Rectal smooth muscle tissue (tissue), 1 donor: Measurements from ENCODE around the gene HBE1.

ENCODE experiments used
- H3K27ac ChIP-seq: one replicate; pipeline ENCODE4 v1.7.0; 2013; ENCODE audit warnings: low read depth, low read length, inconsistent platforms
- H3K27me3 ChIP-seq: one replicate; pipeline ENCODE4 v1.7.0; 2013; ENCODE audit warnings: low read length; ENCODE audit not compliant: control insufficient read depth, insufficient read depth
- H3K36me3 ChIP-seq: one replicate; pipeline ENCODE4 v1.7.0; 2013; ENCODE audit warnings: low read length; ENCODE audit not compliant: control insufficient read depth, insufficient read depth
- H3K4me1 ChIP-seq: one replicate; pipeline ENCODE4 v1.7.0; 2013; ENCODE audit warnings: low read length; ENCODE audit not compliant: control insufficient read depth, insufficient read depth
- H3K4me3 ChIP-seq: one replicate; pipeline ENCODE4 v1.7.0; 2013; ENCODE audit warnings: low read length
- H3K9ac ChIP-seq: one replicate; pipeline ENCODE4 v1.7.0; 2013; ENCODE audit warnings: low read length

Gene HBE1

DNA sequence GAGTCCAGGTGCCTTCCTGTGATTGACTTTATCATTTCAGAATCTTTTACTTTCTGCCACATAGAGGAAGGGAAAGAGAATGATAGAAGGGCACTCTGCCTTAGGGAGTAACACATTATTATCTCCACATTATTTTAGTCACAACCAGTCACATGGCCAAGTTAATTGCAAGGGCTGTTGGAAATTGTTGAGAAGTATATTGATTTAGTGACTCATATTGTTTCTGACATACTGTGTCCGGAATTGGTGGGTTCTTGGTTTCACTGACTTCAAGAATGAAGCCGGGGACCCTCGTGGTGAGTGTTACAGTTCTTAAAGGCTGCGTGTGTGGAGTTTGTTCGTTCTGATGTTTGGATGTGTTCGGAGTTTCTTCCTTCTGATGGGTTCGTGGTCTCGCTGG is 23.3 kb upstream of the HBE1 start:
- Histone ChIP-seq H3K36me3 (no peaks in the 10 kb centered on the region), H3K4me1 (no peaks in the 10 kb centered on the region), H3K27me3 (no peaks in the 10 kb centered on the region), H3K27ac (no peak overlapping the region), H3K9ac (no peak overlapping the region), H3K4me3 (no peak overlapping the region)

DNA sequence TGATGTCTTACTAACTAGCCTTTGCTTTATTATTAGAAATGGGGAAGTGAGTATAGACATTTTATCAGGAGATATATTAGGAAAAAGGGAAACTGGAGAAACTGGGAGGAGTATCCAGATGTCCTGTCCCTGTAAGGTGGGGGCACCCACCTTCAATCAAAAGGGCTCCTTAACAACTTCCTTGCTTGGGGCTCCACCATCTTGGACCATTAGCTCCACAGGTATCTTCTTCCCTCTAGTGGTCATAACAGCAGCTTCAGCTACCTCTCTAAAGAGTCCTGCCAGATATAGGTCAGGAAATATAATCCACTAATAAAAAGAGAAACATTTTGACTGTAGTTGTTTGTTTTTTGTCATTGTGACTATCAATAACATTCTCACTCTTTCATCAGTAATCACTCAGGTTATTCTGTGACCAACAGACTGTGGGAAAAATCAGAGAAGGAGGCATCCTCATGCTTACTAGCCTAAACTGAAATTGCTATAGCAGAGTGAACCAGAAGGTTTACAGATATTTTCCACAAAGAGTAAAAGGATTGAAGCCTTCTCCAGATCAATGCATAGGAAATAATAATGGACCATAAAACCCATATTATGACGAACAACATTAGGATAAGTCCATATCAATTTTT is 21.6 kb upstream of the HBE1 start:
- Histone ChIP-seq H3K4me1 (no peaks in the 10 kb centered on the region), H3K27me3 (no peaks in the 10 kb centered on the region), H3K9ac (no peak overlapping the region), H3K36me3 (no peaks in the 10 kb centered on the region), H3K27ac (no peak overlapping the region), H3K4me3 (no peak overlapping the region)

DNA sequence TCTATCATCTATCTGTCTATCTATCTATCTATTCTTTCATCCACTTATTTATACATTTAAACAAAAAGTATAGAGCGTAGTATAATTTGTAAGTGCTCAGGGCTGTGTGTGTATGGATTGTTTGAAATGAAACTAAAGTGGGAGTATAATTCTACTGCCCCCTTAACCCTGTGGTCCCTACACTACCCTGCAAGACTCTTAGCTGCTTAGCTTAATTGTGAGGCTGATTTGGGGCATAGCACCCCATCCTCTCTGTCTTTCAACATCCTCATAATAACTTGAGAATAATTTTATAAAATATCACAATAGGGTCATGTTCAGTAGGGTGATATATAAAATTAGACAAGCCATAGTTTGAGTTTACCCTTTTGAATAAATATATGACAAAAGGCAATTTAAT is 20.4 kb upstream of the HBE1 start:
- H3K27ac ChIP-seq = no peak overlapping the region
- H3K9ac ChIP-seq = no peak overlapping the region
- H3K4me3 ChIP-seq = no peak overlapping the region
- H3K27me3 ChIP-seq = no peaks in the 10 kb centered on the region
- H3K4me1 ChIP-seq = no peaks in the 10 kb centered on the region
- H3K36me3 ChIP-seq = no peaks in the 10 kb centered on the region

DNA sequence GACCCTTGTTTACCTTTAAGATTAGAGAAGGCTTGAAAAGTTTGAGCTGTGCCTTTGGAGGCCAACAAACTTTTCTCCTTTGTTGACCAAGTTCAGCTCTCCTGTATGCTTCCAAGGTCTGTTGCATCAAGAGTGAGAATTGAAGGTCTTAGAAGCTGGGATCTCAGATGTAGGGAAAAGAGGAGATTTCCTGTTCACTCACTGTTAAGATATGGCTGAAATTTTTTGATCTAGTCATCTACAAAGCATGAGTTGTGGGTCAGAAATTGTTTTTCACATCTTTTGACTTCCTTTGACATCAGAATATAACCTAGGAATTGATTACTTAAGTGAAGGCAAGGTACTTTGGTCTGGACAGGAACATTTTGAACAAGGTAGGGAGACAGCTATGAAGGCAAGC is 20.0 kb upstream of the HBE1 start:
- Histone ChIP-seq H3K4me1 (no peaks in the 10 kb centered on the region), H3K9ac (no peak overlapping the region), H3K36me3 (no peaks in the 10 kb centered on the region), H3K27me3 (no peaks in the 10 kb centered on the region), H3K27ac (no peak overlapping the region), H3K4me3 (no peak overlapping the region)

DNA sequence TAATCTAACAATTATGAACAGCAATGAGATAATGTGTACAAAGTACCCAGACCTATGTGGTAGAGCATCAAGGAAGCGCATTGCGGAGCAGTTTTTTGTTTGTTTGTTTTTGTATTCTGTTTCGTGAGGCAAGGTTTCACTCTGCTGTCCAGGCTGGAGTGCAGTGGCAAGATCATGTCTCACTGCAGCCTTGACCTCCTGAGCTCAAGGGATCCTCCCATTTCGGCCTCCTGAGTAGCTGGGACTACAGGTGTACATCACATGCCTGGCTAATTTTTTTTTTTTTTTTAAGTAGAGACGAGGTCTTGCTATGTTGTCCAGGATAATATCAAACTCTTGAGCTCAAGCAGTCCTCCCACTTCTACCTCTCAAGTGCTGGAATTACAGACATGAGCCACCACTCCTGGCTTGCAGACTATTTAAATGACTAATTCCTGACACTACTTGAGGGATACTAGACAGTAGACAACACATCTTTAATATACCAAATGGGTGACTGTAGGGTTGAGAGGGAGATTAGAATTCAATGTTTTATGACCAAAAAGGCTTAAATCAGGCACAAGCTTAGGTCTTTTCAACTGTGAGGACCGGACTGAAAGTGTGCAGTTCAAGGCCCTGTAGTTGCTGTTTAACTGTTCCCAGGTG is 19.3 kb upstream of the HBE1 start:
- Histone ChIP-seq H3K4me1 (no peaks in the 10 kb centered on the region), H3K27me3 (no peaks in the 10 kb centered on the region), H3K36me3 (no peaks in the 10 kb centered on the region), H3K9ac (no peak overlapping the region), H3K4me3 (no peak overlapping the region), H3K27ac (no peak overlapping the region)

DNA sequence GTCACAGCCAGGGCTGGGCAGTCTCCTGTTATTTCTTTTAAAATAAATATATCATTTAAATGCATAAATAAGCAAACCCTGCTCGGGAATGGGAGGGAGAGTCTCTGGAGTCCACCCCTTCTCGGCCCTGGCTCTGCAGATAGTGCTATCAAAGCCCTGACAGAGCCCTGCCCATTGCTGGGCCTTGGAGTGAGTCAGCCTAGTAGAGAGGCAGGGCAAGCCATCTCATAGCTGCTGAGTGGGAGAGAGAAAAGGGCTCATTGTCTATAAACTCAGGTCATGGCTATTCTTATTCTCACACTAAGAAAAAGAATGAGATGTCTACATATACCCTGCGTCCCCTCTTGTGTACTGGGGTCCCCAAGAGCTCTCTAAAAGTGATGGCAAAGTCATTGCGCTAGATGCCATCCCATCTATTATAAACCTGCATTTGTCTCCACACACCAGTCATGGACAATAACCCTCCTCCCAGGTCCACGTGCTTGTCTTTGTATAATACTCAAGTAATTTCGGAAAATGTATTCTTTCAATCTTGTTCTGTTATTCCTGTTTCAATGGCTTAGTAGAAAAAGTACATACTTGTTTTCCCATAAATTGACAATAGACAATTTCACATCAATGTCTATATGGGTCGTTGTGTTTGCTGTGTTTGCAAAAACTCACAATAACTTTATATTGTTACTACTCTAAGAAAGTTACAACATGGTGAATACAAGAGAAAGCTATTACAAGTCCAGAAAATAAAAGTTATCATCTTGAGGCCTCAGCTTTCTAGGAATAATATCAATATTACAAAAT is 18.6 kb upstream of the HBE1 start:
- no peak overlapping the region for H3K4me3 ChIP-seq
- H3K4me1 ChIP-seq = no peaks in the 10 kb centered on the region
- H3K27ac ChIP-seq = no peak overlapping the region
- H3K36me3 ChIP-seq = no peaks in the 10 kb centered on the region
- no peak overlapping the region for H3K9ac ChIP-seq
- H3K27me3 ChIP-seq = no peaks in the 10 kb centered on the region

DNA sequence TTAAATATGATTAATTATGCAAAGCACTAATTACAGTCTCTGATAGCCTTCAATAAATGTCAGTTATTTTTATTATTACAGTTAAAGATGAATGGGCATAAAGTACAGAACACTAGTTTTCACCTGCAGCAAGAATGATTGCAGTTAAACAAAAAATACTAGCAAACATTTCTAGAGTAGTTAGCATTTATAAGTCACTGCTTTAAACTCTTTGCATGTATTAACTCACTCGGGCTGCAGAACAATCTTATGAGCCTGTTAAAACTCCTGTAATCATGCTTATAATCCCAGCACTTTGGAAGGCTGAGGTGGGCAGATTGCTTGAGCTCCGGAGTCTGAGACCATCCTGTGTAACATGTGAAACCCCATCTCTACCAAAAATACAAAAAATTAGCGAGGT is 17.2 kb upstream of the HBE1 start:
- Histone ChIP-seq H3K9ac (no peak overlapping the region), H3K27me3 (no peaks in the 10 kb centered on the region), H3K36me3 (no peaks in the 10 kb centered on the region), H3K27ac (no peak overlapping the region), H3K4me1 (no peaks in the 10 kb centered on the region), H3K4me3 (no peak overlapping the region)

DNA sequence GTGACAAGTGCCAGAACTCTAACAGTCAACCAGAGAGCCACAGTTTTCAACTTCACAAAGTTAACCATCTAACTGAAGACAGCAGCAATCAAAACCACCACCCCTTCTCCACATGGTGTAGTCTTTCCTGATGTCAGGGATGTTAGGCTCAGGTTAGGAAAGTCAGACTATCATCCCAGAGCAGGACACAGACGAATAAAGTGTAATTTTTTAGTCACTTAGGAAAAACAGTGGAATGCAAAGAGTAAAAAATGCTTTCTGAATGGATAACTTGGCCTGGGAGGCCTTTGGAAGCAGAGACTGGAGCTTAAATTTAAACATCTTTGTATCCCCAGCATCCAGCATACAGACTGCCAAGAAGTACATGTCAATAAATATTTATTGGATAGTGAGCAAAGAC is 16.6 kb upstream of the HBE1 start:
- Histone ChIP-seq H3K27ac (no peak overlapping the region), H3K4me3 (no peak overlapping the region), H3K9ac (no peak overlapping the region), H3K36me3 (no peaks in the 10 kb centered on the region), H3K27me3 (no peaks in the 10 kb centered on the region), H3K4me1 (no peaks in the 10 kb centered on the region)

DNA sequence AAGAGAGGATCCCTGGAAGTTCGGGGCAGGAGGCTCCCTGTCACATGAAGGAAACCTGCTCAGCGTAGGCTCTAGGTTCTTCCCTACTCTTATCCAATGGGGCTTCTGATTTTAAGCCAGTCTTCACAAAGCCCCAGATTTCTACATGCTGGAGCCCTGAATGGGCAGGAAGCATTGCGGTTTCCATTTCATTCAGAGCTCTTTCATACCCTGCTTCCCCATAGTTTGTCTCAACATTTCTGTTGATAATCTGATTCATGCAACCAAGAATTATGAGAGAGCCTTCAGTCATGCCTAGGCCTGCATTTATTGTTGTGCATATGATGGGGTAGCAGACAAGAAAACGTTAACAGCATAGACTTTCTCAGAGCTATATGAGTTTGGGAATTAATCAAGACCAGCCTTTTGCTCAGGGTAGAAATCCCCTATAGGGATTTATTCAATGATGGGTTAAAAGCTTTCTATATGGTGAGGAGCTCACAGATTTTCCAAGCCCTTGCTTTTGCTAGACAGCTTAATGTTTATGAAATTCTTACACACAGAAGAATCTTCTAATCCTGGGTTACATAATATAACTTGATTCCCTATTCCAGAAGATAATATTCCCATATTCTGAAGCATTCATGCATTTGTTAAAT is 16.1 kb upstream of the HBE1 start:
- H3K27ac ChIP-seq = no peak overlapping the region
- H3K4me1 ChIP-seq = no peaks in the 10 kb centered on the region
- H3K27me3 ChIP-seq = no peaks in the 10 kb centered on the region
- H3K4me3 ChIP-seq = no peak overlapping the region
- no peak overlapping the region for H3K9ac ChIP-seq
- no peaks in the 10 kb centered on the region for H3K36me3 ChIP-seq

DNA sequence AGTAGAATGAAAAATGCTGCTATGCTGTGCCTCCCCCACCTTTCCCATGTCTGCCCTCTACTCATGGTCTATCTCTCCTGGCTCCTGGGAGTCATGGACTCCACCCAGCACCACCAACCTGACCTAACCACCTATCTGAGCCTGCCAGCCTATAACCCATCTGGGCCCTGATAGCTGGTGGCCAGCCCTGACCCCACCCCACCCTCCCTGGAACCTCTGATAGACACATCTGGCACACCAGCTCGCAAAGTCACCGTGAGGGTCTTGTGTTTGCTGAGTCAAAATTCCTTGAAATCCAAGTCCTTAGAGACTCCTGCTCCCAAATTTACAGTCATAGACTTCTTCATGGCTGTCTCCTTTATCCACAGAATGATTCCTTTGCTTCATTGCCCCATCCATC is 14.9 kb upstream of the HBE1 start:
- H3K9ac ChIP-seq = no peak overlapping the region

DNA sequence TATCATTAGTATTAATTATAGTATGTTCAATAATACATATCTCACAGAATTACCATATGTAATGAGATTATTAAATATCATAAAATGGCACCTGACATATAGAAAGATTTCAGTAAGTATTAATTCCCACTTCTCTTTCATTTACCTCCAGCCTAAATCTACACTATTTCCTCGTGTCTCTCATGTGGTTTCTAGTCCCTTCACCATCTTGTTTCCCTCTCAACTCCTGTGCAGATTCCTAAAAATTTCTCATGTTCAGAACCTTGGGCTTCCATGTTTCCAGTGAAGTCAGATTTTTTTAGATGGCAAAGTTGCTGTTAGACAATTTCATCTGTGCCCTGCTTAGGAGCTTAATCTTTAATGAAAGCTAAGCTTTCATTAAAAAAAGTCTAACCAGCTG is 14.1 kb upstream of the HBE1 start:
- H3K9ac ChIP-seq = no peak overlapping the region
- H3K4me1 ChIP-seq = no peaks in the 10 kb centered on the region
- no peaks in the 10 kb centered on the region for H3K27me3 ChIP-seq
- no peak overlapping the region for H3K4me3 ChIP-seq
- H3K27ac ChIP-seq = no peak overlapping the region
- no peaks in the 10 kb centered on the region for H3K36me3 ChIP-seq

More for the DNA sequence above, 14.9 kb upstream of the HBE1 start:
- Histone ChIP-seq H3K36me3 (no peaks in the 10 kb centered on the region), H3K4me3 (no peak overlapping the region), H3K27me3 (no peaks in the 10 kb centered on the region), H3K27ac (no peak overlapping the region), H3K4me1 (no peaks in the 10 kb centered on the region)

DNA sequence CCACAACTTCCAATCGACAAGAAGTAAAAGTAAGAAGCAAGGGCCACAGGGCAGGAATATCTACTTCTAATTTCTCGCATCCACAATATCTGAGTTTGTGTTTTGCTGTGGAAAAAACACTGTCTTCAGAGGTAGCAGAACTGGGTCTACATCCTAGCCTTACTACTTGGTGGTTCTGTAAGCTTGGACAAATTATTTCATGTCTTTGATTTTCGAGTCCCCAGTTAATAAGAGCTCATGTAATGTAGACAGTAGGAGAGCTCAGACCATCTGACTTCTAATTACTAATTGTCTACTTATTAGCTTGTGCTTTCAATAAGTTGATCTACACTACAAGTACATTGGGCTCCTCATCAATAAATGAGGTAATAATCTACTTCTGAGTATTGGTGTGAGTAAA is 13.3 kb upstream of the HBE1 start:
- no peaks in the 10 kb centered on the region for H3K27me3 ChIP-seq
- no peak overlapping the region for H3K4me3 ChIP-seq
- H3K9ac ChIP-seq = no peak overlapping the region
- H3K27ac ChIP-seq = no peak overlapping the region
- no peaks in the 10 kb centered on the region for H3K36me3 ChIP-seq
- H3K4me1 ChIP-seq = no peaks in the 10 kb centered on the region
